ENCODE data around the gene ACOT11.
A peak's percentile ranks its signal among the peaks of the same experiment; 100 is the strongest.

ACOT11 gene

DNA sequence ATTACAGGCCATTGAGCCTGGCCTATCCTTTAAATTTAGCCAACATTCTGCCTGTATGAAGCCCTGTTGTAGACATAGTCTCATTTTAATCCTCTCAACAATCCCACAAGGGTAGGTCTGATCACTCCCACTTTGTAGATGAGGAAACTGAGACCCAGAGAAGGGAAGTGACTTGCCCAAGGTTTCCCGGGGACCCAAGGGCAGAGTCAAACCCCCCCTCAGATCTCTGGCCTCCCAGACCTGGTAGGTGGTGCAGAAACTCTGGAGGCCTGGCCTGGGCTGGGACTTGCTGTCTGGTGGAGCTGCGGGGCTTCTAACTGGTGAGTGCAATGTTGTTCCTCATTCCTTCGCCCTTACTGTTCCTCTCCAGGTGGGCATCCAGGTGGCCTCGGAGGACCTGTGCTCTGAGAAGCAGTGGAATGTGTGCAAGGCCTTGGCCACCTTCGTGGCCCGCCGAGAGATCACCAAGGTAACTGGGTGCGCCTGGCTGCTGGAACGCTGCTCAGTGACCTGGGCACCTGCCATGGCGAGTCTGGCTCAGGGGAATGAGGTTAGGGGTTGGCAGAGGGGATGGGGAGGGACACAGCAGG lies 45.6 kb downstream of the ACOT11 start:
- no peak for DNase-seq

DNA sequence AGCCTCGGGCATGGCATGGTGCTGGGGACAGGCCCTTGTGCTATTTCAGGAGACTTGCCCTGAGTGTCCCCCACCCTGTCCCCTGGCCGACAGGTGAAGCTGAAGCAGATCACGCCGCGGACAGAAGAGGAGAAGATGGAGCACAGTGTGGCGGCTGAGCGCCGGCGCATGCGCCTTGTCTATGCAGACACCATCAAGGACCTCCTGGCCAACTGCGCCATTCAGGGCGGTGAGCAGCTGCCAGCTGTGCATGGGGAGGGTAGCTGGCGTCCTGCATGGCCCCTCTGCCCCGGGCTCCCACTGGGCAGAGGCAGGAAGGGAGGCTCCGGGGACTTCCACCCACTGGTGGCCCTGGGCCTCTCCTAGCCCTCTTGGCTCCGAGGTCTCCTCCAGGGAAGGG lies 46.4 kb downstream of the ACOT11 start:
- no peak for DNase-seq

DNA sequence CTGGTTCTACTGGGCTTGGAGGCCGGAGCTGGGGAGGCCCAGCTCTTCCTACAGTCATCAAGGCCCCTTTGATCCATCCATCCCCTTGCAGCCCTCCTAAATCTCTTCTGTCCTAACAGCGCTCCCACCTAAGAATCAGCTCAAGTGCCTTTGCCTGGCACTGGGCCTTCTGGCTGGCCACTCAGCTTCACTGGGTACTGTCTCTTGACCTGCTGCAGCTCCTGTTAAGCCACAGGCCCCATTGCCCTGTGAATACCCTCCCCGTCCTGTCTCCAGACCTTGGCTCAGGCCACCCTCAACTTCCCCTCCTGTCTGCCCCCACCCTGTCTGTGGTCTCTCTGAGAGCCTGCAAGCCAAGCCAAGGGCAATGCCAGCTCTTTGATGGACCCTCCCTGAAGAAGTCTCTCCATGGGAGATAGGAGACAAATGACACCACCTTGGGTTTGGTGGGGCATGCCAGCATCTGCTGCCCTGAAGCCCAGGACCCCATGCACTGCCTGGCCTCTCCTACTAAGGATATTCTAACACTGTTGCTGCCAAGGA lies 48.0 kb downstream of the ACOT11 start:
- no peak for DNase-seq

DNA sequence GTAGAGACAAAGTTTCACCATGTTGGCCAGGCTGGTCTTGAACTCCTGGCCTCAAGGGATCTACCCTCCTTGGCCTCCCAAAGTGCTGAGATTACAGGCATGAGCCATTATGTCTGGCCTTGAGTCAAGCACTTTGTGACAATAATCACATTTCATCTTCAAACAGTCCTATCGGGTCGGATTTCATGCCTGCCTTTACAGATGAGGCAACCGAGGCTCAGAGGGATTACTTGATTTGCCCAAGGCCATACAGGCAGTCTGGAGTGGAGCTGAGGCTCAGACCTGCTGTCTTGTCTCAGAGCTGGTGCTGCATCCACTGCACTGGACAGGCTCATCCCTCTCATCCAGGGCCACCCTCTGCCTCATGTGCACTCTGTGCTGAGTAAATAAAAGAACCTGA lies 48.7 kb downstream of the ACOT11 start:
- no peak for DNase-seq

DNA sequence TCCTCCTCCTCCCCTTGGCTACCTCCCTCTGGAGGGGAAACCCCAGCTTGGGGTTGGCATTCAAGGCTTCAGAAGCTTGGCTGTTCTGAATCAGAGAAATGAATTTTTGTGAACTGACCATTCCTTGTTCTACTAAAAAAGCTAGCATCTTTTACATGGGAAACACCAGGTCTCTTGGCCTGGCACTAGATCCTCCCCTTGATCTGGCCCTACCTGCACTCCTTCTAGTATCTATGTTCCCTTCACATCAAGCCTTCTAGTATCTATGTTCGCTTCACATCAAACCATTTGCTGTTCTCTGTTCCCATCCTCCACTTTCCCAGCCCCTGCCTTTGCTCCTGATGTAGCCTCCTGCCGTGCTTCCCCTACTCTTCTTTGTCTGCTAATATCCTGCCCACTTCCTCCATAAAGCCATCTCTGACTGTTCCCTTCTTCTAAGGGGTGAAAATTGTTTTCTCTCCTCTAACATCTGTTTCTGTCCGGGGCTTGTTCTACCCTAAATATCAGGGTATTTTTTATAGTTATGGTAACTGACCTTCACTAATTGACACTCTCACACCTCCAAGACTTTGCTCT lies 49.5 kb downstream of the ACOT11 start:
- DNase-seq: no peak

DNA sequence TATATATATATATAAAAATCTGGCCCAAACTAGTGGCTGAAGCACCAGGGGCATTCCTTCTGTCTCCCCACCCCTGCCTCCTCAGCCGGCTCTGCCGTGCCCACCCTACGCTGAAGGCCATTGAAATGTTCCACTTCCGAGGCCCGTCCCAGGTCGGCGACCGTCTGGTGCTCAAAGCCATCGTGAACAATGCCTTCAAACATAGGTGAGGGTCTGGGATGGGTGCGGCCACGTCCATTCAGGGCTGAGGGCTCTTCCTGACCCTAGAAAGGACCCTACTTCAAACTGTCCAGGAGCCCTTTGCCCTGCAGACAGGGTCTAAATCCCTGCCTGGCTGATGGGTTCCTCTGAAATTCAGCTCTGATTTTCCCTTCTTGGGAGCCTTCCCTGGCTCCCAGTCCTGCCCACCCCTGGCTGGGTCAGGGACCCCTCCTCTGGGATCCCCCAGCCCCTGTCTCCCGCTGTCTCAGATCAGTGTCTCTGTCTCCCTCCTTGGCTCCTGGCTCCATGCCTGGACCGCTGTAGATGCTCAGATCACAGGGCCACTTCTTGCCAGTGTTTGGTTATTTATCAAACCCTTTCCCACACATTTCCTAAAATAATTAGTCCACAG lies 51.3 kb downstream of the ACOT11 start:
- no peak for DNase-seq

DNA sequence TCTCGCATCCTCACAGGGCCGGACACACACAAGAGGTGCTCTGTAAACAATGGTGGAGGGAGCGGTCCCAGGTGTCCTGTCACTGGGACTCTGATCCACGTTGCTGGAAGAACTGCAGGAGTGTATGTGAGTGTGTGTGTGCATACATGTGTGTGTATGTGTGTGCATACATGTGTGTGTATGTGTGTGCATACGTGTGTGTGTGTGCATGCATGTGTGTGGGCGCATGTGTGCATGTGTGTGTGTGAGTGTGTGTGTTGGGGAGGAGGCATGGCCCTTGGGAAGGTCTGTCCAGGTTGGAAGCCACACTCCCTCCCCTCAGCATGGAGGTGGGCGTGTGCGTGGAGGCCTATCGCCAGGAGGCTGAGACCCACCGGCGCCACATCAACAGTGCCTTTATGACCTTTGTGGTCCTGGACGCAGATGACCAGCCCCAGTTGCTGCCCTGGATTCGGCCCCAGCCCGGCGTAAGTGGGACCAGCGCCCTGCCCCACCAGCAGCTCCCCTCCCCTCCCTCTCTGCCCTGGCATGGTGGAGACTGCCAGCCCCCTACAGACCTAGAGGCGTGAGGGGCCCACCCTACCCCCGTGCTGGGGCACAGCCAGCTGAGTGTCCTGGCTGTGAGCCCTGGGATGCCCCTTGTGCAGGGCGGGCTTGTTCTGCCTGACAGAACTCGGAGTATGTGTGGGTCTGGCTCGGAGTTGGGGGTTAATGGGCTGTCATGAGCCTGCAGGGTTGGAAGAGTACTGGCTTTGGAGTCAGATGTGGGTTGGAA lies 53.1 kb downstream of the ACOT11 start:
- DNase-seq: no peak

DNA sequence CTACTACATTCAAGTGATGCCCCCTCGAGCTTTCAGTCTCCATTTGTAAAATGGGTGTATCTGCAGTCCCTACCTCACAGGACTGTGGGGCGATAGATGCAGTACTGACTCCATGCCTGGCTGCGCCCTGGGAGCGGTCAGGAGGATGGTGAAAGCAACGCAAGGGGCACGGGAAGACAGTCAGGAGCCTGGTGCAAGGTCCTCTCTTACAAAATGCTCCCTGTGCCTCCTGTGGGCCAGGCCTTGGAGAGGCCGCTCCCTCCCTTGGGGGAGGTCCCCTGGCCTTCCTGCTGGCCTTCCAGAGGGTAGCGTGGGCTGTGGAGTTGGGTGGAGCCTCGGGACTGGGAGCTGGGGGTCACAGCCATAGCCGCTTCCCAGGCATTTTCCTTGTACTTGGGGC lies 53.7 kb downstream of the ACOT11 start:
- DNase-seq: no peak

DNA sequence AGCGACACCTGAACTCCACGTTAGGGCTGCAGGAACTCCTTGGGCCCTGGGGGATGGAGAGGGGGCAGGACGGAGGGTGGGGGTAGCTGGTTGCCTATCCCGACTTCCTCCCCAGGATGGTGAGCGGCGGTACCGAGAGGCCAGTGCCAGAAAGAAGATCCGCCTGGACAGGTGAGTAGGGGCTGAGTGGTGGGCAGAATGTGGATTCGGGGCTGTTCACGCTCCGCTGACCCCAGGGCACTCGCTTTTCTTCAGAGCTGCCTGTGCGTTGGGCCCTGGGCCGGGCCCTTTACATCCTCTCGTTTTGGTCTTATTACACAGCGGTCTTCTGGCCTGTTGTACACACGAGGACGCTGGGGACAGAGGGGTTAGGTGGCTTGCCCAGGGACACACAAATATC lies 54.5 kb downstream of the ACOT11 start:
- no peak for DNase-seq

DNA sequence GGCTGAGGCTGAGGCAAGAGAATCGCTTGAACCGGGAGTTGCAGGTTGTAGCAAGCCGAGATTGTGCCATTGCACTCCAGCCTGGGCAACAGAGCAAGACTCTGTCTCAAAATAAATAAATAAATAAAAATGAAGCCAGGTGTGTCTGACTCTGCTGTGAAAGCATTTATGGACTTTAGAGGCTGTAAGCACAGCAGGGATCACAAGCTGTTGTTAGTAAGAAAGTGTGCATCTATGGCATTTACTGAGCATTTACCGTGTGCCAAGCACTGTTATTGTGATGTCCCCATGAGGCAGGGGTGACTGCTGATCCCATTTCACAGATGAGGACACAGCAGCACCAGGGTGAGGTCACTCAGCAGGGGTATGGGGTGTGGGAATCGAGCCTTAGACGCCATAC lies 55.2 kb downstream of the ACOT11 start:
- DNase-seq: no peak

DNA sequence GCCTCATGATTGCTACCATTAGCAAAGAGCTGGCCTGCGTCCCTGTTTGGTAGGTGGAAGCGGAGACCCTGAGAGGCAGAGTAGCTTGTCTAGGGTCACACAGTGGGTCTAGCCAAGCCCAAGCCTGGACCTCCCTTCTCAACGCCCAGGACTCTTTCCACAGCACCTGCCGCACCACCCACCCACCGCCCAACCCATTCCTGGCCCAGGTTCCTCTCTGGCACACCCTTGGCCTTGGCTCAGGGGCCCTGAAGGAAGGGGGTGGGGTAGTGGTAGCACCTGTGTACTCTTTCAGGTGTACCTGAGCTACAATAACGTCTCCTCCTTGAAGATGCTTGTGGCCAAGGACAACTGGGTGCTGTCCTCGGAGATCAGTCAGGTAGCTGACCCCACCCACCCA lies 56.0 kb downstream of the ACOT11 start:
- DNase-seq: no peak

DNA sequence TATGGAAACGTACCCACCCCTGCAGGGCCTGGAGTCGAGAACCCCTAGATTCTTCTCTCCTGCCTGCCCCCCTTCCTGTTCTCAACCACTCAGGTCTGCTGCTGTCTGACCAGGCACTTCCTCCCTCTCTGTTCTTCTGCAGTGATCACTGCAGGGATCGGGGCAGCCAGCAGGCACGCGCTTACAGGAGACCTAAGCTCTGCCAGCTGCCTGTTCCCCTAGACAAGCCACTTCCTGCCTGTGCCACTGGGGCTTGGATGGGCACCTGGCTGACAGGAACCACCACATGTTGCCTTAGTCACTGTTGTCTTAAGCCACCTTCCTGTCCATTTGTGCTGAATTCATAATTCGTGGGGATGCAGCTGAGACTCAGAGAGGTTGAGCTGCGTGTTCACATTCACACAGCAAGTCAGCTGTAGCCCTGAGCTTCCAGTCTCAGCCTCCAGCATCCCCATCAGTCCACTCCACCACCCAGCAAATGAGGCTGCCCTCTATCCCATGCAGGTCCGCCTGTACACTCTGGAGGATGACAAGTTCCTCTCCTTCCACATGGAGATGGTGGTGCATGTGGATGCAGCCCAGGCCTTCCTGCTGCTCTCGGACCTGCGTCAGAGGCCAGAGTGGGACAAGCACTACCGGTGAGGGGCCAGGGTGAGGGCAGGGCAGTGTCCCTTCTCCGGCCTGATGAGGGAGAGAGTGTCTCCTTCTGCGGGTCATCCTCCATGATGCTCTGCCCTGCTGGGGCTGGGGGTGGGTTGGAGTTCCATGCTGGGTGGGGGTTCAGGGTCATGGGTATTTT lies 56.7 kb downstream of the ACOT11 start:
- peak; percentile 21 for DNase-seq

DNA sequence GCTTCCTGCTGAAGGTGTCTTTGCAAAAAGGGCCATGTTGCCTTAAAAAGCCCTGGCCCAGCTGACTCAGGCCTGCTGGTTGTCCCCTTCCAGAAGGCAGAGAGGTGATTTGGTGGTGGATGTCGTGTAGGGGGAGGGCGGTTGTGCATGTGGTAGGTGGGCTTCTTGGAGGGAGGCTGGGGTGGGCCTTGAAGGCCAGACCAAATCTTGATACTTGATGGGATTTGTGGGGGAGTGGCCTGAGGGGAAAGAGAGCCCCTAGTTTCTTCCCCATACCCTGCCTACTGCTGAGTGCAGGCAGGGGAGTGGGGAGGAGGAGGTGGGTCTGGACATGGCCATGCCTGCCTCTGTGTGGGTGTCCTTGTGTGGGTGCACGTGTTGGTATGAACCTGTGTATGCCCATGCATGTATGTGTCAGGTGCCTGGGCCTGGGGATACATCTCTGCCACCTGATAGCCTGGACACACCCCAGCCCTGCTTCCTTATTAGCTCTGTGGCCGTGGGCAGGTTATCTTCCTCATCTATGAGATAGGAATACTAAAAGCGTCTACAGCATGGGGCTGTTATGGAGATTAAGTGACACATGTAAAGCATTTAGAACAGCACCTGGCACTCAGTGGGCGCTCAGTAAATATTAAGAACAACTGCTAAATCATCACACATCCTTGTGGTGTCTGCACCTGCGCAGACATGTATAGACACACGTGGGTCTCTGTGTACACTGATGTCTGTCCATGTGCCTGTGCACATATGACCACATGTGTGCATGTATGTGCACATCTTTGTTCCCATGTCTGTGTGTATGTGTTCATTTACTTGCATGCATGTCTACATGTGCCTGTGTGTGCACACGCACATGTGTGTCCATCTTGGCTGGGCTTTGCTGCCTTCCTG lies 58.3 kb downstream of the ACOT11 start:
- no peak for DNase-seq

DNA sequence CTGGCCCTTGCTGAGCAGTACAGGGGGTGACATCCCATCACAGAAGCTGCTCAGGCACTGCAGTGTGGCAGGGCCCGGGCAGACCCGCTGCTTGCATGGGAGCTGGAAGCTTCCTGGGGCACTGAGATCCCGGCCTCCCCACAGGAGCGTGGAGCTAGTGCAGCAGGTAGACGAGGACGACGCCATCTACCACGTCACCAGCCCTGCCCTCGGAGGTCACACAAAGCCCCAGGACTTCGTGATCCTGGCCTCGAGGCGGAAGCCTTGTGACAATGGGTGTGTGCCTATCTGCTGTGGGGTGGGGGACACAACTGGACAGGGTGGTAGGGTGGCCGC lies 58.9 kb downstream of the ACOT11 start:
- DNase-seq: no peak

DNA sequence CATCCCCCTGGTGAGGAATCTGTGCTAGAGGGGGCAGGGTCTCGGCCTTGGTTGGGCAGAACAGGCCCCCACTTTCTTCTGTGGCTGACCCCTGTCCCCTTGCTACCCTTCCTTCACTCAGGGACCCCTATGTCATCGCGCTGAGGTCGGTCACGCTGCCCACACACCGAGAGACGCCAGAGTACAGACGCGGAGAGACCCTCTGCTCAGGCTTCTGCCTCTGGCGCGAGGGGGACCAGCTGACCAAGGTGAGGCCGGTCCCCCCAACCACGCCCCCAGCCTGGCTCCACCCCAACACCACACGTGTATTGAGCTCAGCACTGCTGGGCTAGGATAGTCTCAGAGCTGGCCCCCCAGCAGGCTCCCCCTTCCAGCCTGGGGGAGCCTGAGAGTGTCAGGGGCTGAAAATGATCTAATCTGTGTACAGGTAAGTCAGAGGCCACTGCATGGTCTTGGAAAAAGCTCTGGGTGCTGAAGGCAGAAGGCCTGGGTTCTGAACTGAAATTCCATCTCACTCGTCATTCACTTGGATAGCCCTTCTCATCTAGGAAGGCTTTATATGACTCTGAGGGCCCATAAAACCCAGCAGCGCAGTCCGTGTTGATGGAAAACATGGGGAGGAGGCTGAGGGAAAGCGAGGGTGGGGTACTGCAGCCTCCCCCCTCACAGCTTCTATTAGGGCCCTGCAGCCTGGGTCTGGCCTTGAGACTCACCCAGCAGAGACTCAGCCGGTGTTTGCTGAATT lies 60.0 kb downstream of the ACOT11 start:
- no peak for DNase-seq

DNA sequence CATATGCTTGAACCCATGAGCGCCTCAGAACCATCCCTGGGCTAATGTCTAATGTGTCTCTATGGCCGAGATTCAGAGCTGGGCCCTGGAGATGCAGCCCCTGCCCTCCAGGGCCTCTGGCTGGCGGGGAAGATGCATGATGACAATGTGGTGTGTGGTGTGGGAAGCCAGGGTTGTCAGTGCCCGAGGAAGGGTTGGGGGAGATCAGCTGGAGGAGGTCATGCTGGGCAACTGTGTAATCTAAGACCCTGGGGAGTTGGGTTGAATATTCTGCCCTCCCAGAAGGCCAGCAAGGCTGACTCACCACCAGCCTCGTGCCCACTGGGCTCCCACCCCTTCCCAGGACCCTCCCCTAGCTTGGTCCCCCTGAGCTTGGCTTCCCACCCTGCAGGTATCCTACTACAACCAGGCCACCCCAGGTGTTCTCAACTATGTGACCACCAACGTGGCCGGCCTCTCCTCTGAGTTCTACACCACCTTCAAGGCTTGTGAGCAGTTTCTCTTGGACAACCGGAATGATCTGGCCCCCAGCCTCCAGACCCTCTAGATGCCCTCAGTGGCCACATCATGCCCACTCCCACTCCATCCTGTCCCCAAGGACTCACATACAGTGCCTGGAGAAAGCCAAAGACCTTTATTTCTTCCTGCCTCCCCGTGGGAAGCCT lies 60.7 kb downstream of the ACOT11 start:
- no peak for DNase-seq

DNA sequence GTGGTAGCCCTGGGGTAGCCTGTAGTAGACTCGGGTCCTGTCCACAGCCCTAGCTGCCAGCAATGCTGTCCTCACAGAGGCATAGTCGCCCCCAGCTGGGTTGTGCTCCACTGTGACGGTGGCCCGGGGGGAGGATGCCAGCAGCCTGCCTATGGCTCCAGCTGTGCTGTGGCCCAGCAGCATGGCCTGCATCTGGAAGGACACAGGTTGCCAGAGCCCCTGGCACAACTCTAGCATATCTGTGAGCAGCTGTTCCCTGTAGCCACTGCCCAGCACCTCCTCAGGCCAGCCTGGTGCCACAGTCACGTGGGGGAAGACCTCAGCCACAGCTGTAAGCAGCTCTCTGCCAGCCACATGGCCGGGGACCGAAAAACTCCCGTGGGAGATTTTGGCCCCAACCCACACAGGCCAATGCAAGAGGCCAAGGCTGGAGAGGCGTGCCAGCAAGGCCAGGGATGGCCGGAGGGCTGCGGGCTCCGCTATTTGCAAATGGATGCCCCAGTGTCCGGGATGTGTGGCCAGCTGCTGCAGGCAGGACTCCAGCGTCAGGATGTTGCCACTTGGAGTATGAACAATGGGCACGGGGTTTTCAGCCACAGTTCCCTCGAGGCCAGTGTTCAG lies 61.4 kb downstream of the ACOT11 start:
- no peak for DNase-seq

DNA sequence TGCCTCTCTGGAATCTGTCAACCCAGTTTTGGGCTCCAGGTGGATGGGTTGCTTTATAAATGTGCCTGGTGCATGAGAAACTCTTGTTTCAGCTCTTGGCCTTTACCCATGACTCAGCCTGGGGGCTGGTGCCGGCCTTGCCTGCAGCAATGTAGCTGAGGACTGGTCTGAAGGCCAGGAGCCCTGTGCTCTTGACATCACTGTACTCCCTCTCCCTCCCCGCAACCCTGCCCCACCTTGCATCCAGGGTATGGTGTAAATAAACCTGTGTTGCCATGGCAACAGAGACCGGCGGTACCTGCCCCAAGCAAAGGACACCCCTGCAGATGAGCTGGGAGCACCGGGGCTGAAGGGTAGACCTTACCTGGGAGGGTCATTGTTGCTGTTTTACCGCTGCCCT lies 62.0 kb downstream of the ACOT11 start:
- no peak for DNase-seq

DNA sequence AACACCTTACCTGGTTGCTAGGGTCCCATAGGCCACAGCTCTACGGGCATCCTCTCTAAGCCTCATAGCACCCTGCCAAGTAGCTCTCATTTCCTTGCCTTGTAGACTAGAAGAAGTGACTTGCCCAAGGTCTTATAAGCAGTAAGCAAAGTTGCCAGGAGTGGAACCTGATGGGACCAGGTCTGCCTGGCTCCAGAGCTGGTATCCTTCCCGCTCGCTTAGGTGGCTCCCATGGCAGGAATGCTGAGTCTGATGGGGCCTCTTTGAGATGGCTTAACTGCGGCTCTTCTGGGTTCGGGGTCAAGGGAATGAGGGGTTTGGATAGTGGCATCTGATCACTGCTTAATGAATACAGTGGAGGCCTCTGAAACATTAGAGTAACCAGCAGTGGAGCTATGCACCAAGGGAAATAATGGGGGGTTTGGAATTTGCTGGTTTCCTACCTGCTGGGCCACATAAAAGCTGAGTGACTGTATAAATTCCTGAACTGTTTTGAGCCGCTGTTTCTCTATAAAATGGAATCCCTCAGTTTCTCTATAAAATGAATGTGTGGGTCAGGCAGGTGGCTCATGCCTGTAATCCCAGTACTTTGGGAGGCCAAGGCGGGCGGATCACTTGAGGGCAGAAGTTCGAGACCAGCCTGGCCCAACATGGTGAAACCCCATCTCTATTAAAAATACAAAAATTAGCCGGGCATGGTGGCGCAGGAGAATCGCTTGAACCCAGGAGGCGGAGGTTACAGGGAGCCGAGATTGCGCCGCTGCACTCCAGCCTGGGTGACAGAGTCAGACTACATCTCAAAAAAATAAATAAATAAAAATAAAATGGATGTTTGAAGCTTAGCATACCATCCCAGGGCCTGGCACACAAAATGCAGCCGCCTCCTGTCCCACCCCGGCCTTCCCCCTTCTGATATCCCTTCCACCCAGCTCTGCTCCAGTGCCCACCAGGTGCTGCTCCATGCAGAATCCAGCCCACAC lies 62.9 kb downstream of the ACOT11 start:
- no peak for DNase-seq
